DOHH2 (cell line): ENCODE measurements around the gene FLVCR1.
"Not testable (repeated sequence)": the region's sequence is repeated elsewhere in the genome, so short reads cannot be mapped to it uniquely, and the experiment has no call there.

Source experiments
- H3F3A ChIP-seq: fragments of 200-600 bp; sonication (generic), shearing (Covaris generic); 2 replicates; pipeline ENCODE4 v1.6.0; 2016; ENCODE audit warnings: antibody characterized with exemption, mild to moderate bottlenecking; ENCODE audit not compliant: control insufficient read depth, insufficient read depth
- H3K27ac ChIP-seq: fragments of 200-600 bp; sonication (generic); 2 replicates; pipeline ENCODE4 v1.5.1; 2014; ENCODE audit warnings: low read depth, mild to moderate bottlenecking, low read length, moderate library complexity
- H3K27me3 ChIP-seq: fragments of 200-600 bp; sonication (generic); 2 replicates; pipeline ENCODE4 v1.6.1; 2014; ENCODE audit warnings: mild to moderate bottlenecking, low read length, mixed read lengths; ENCODE audit not compliant: control insufficient read depth
- H3K36me3 ChIP-seq: fragments of 200-600 bp; sonication (generic); 2 replicates; pipeline ENCODE4 v1.6.1; 2014; ENCODE audit warnings: mild to moderate bottlenecking, low read length, moderate library complexity, mixed read lengths; ENCODE audit not compliant: control insufficient read depth
- H3K4me1 ChIP-seq: fragments of 200-600 bp; sonication (generic); 2 replicates; pipeline ENCODE4 v1.6.1; 2014; ENCODE audit warnings: mild to moderate bottlenecking, low read length, mixed read lengths; ENCODE audit not compliant: control insufficient read depth
- H3K4me2 ChIP-seq: fragments of 200-600 bp; sonication (generic); 2 replicates; pipeline ENCODE4 v1.6.0; 2014; ENCODE audit warnings: mild to moderate bottlenecking, low read length, moderate library complexity
- H3K4me3 ChIP-seq: fragments of 200-600 bp; sonication (generic); 2 replicates; pipeline ENCODE4 v1.5.1; 2014; ENCODE audit warnings: mild to moderate bottlenecking, low read length, mixed read lengths
- H3K79me2 ChIP-seq: fragments of 200-600 bp; sonication (generic); 2 replicates; pipeline ENCODE4 v1.6.1; 2014; ENCODE audit warnings: mild to moderate bottlenecking, low read length, mixed read lengths; ENCODE audit not compliant: control insufficient read depth
- H3K9me2 ChIP-seq: fragments of 200-600 bp; sonication (generic); replicated peaks from 2 replicates; pipeline ENCODE4 v1.6.1; 2014; ENCODE audit warnings: mild to moderate bottlenecking, low read length, mixed read lengths; ENCODE audit not compliant: control insufficient read depth
- H3K9me3 ChIP-seq: fragments of 200-600 bp; sonication (generic); 2 replicates; pipeline ENCODE4 v1.6.1; 2014; ENCODE audit warnings: antibody characterized with exemption, low read length, mixed read lengths; ENCODE audit not compliant: control insufficient read depth, insufficient read depth
- H4K20me1 ChIP-seq: fragments of 200-600 bp; sonication (generic); 2 replicates; pipeline ENCODE4 v1.6.0; 2014; ENCODE audit warnings: low read depth, mild to moderate bottlenecking, antibody characterized with exemption, low read length, moderate library complexity; ENCODE audit not compliant: control insufficient read depth, insufficient read depth
- EZH2phosphoT487 ChIP-seq: fragments of 200-600 bp; sonication (generic); IDR thresholded peaks from 2 replicates; pipeline ENCODE4 v1.6.1; 2017; ENCODE audit warnings: borderline replicate concordance, mild to moderate bottlenecking, antibody characterized with exemption, low read length, moderate library complexity, mixed read lengths
- TF ChIP-seq, protein P1 (sequence below): fragments of 200-600 bp; sonication (generic); IDR thresholded peaks from one replicate; pipeline ENCODE4 v1.5.1; 2014; ENCODE audit warnings: antibody characterized with exemption, mild to moderate bottlenecking, low read depth, low read length; ENCODE audit not compliant: poor library complexity, severe bottlenecking

Gene FLVCR1

DNA sequence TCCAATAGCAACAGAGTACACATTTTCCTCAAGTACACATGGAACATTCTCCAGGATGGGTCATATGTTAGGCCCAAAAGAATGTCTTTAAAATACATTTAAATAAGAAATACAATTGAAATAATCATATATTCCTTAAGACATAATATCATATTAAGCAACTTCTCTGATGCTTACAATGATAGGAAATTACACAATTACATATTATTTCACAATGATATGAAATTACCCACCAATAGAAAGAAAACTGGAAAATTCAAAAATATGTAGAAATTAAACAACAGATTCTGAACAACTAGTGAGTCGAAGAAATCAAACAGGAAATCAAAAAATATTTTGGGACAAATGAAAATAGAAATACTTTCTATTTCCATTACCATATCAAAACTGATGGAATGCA, 45.6 kb downstream of the FLVCR1 start:
- H3K79me2 ChIP-seq: no peaks in the 10 kb centered on the region
- H3K4me3 ChIP-seq: no peak overlapping the region
- H3K9me3 ChIP-seq: peaks cover 7% of the 10 kb centered on the region; the same call in 1 of the 2 replicates
- H3F3A ChIP-seq: peaks cover 5% of the 10 kb centered on the region; the same call in 1 of the 2 replicates
- TF ChIP-seq, protein P1, sequence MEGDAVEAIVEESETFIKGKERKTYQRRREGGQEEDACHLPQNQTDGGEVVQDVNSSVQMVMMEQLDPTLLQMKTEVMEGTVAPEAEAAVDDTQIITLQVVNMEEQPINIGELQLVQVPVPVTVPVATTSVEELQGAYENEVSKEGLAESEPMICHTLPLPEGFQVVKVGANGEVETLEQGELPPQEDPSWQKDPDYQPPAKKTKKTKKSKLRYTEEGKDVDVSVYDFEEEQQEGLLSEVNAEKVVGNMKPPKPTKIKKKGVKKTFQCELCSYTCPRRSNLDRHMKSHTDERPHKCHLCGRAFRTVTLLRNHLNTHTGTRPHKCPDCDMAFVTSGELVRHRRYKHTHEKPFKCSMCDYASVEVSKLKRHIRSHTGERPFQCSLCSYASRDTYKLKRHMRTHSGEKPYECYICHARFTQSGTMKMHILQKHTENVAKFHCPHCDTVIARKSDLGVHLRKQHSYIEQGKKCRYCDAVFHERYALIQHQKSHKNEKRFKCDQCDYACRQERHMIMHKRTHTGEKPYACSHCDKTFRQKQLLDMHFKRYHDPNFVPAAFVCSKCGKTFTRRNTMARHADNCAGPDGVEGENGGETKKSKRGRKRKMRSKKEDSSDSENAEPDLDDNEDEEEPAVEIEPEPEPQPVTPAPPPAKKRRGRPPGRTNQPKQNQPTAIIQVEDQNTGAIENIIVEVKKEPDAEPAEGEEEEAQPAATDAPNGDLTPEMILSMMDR: no peak
- TF ChIP-seq EZH2phosphoT487: no peak
- H3K4me1 ChIP-seq: no peaks in the 10 kb centered on the region
- no peaks in the 10 kb centered on the region for H3K27me3 ChIP-seq
- no peak overlapping the region for H3K4me2 ChIP-seq
- H3K27ac ChIP-seq: no peak overlapping the region
- H4K20me1 ChIP-seq: no peaks in the 10 kb centered on the region
- H3K36me3 ChIP-seq: peaks cover 15% of the 10 kb centered on the region
- no peaks in the 10 kb centered on the region for H3K9me2 ChIP-seq

DNA sequence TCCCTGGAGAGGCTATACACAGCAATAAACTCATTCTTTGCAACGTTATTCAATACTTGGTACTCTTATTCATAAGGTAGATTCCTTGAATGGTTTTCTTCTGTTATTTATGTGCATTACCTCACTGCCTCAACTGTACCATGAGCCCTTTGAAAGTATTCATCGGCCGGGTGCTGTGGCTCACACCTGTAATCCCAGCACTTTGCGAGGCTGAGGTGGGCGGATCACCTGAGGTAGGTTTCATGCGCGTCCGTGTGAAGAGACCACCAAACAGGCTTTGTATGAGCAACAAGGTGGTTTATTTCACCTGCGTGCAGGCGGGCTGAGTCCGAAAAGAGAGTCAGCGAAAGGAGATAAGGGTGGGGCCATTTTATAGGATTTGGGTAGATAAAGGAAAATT, 50.0 kb downstream of the FLVCR1 start:
- H3K9me2 ChIP-seq, H3K79me2 ChIP-seq, H3K27ac ChIP-seq, H3K9me3 ChIP-seq, H3F3A ChIP-seq, H3K4me3 ChIP-seq, H4K20me1 ChIP-seq, H3K36me3 ChIP-seq, H3K4me1 ChIP-seq, H3K27me3 ChIP-seq, H3K4me2 ChIP-seq: not testable (repeated sequence)

DNA sequence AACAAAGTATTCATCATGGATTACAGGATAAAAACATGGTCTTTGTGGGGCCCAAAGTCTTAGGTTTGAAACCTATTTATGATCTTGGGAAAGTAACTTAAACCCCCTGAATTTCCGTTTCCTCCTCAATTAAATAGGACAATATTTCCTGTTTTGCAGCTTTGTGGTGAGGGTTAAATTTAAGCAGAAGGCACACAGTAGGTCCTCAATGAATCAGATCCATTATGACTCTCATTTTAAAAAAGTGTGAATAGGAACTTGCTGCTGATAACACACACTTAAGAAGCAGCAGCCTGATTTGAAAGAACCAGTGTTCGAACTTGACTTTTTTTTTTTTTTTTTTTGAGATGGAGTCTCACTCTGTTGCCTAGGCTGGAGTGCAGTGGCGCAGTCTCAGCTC, 50.9 kb downstream of the FLVCR1 start:
- H3K79me2 ChIP-seq: no peaks in the 10 kb centered on the region
- no peaks in the 10 kb centered on the region for H3K36me3 ChIP-seq
- H3K27ac ChIP-seq: no peak overlapping the region
- no peaks in the 10 kb centered on the region for H3F3A ChIP-seq
- no peaks in the 10 kb centered on the region for H3K4me1 ChIP-seq
- no peaks in the 10 kb centered on the region for H3K9me3 ChIP-seq
- H3K4me3 ChIP-seq: no peak overlapping the region
- H3K9me2 ChIP-seq: no peaks in the 10 kb centered on the region
- no peak for TF ChIP-seq EZH2phosphoT487
- TF ChIP-seq, protein P1: no peak
- H3K27me3 ChIP-seq: no peaks in the 10 kb centered on the region
- H4K20me1 ChIP-seq: no peaks in the 10 kb centered on the region
- no peak overlapping the region for H3K4me2 ChIP-seq

DNA sequence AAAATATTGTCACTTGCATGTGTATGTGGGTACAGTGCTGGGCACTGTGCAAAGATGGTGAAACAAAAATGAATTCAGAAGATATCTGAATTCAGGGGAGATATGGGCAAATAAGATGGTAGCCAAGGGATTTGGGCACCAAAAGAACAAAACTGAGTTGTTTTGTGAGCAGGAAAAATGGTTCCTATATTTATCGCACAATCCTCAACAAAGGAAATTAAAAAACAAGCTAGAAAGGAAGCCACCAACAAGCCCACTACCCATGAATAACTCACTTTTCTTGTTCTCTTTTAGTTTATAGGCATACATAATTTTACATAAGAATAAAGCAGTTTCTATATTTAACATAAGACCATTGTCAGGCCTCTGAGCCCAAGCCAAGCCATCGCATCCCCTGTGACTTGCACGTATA, 51.6 kb downstream of the FLVCR1 start:
- no peak for TF ChIP-seq EZH2phosphoT487
- TF ChIP-seq, protein P1: no peak
- Histone ChIP-seq H3K9me2 (no peaks in the 10 kb centered on the region), H3K4me1 (no peaks in the 10 kb centered on the region), H3K27ac (no peak overlapping the region), H3K4me3 (no peak overlapping the region), H3K27me3 (no peaks in the 10 kb centered on the region), H3K79me2 (no peaks in the 10 kb centered on the region), H4K20me1 (no peaks in the 10 kb centered on the region), H3K4me2 (no peak overlapping the region), H3F3A (no peaks in the 10 kb centered on the region), H3K36me3 (no peaks in the 10 kb centered on the region), H3K9me3 (no peaks in the 10 kb centered on the region)

DNA sequence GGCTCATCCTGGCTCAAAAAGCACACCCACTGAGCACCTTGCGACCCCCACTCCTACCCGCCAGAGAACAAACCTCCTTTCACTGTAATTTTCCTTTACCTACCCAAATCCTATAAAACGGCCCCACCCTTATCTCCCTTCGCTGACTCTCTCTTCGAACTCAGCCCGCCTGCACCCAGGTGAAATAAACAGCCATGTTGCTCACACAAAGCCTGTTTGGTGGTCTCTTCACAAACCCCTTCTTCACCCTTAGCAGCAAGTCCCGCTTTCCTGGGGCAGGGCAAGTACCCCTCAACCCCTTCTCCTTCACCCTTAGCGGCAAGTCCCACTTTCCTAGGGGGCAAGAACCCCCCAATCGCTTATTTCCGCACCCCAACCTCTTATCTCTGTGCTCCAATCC, 52.1 kb downstream of the FLVCR1 start:
- H3F3A ChIP-seq, H3K36me3 ChIP-seq, H3K27ac ChIP-seq, H3K79me2 ChIP-seq, H3K9me3 ChIP-seq, H4K20me1 ChIP-seq, H3K4me1 ChIP-seq, H3K27me3 ChIP-seq, H3K9me2 ChIP-seq, H3K4me2 ChIP-seq, H3K4me3 ChIP-seq: not testable (repeated sequence)

DNA sequence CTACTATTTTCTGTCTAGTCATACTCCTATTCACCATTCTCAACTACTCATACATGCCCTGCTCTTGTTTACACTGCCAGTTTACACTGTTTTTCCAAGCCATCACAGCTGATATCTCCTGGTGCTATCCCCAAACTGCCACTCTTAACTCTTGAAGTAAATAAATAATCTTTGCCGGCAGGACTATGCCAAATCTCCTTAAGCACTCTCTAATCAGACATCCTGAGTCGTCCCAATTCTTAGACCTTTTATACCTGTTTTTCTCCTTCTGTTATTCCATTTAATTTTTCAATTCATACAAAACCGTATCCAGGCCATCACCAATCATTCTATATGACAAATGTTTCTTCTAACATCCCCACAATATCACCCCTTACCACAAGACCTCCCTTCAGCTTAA, 55.6 kb downstream of the FLVCR1 start:
- H3K36me3 ChIP-seq, H3K4me2 ChIP-seq, H3K9me2 ChIP-seq, H4K20me1 ChIP-seq, H3F3A ChIP-seq, H3K9me3 ChIP-seq, H3K4me1 ChIP-seq, H3K79me2 ChIP-seq, H3K27ac ChIP-seq, H3K4me3 ChIP-seq: not testable (repeated sequence)
- peaks cover 15% of the 10 kb centered on the region for H3K27me3 ChIP-seq
